B cell (primary cell): ENCODE measurements around the gene SCARB1. TPM values are rescaled to one million over a fixed set of nuclear protein-coding genes. Genes with fewer than 3 reads are reported as not detected.
A peak's percentile ranks its signal among the peaks of the same experiment; 100 is the strongest.
"Not testable (repeated sequence)": the region's sequence is repeated elsewhere in the genome, so short reads cannot be mapped to it uniquely, and the experiment has no call there.

ENCODE experiments used
- ATAC-seq: fragments of 200-7000 bp; cut with Tn5 transposase; one replicate; pipeline ENCODE4 v1.10.0; 2021; ENCODE audit warnings: low read depth, mild to moderate bottlenecking, moderate number of reproducible peaks, moderate library complexity
- CTCF ChIA-PET: fragments of 350-600 bp; sonication (Branson Sonifier 250); formaldehyde crosslinking; loops from one replicate; lab custom pipeline; 2021; ENCODE audit warnings: antibody characterized with exemption, inconsistent platforms; lab: Charles Lee
- POLR2A ChIA-PET: fragments of 350-600 bp; sonication (Branson Sonifier 250); formaldehyde crosslinking; loops from one replicate; lab custom pipeline; 2021; ENCODE audit warnings: antibody characterized with exemption; lab: Charles Lee
- DNase-seq: peaks from one replicate; pipeline ENCODE4 v3.0.0; 2013
- H2AFZ ChIP-seq: 2 replicates; pipeline ENCODE4 v1.6.1; 2012; ENCODE audit warnings: mild to moderate bottlenecking, low read depth, low read length; ENCODE audit not compliant: insufficient read depth, poor library complexity, severe bottlenecking
- H3K27ac ChIP-seq, 2 donors: 1 replicate in 1 of 2; 2 replicates in 1 of 2; pipeline ENCODE4 v1.5.1; 2012 to 2013; ENCODE audit warnings: low read length in 2 of 2, mild to moderate bottlenecking in 2 of 2, moderate library complexity in 1 of 2
- H3K27me3 ChIP-seq, 4 experiments: fragments of 200-600 bp in 1 of 4; sonication (generic) in 1 of 4; replicated peaks in 1 of 4; 1 replicate in 2 of 4; 2 replicates in 2 of 4; pipeline versions ENCODE4 v1.6.1 to v1.7.0; 2013 to 2016; ENCODE audit warnings: low read length in 3 of 4, mild to moderate bottlenecking in 2 of 4, mixed read lengths in 1 of 4, moderate library complexity in 1 of 4; ENCODE audit not compliant: insufficient read depth in 4 of 4, control insufficient read depth in 3 of 4; ENCODE audit errors: control extremely low read depth in 1 of 4
- H3K36me3 ChIP-seq, 2 experiments: replicated peaks in 1 of 2; 1 replicate in 1 of 2; 2 replicates in 1 of 2; pipeline versions ENCODE4 v1.6.1 to v1.7.1; 2013; ENCODE audit warnings: low read length in 1 of 2; ENCODE audit not compliant: insufficient read depth in 2 of 2, control insufficient read depth in 1 of 2; ENCODE audit errors: control extremely low read depth in 1 of 2, extremely low read depth in 1 of 2
- H3K4me1 ChIP-seq, 2 donors: fragments of 200-600 bp in 1 of 2; sonication (generic) in 1 of 2; 1 replicate in 1 of 2; 2 replicates in 1 of 2; pipeline versions ENCODE4 v1.5.1 to v1.6.1; 2013 to 2017; ENCODE audit warnings: low read length in 2 of 2; ENCODE audit not compliant: control insufficient read depth in 2 of 2, insufficient read depth in 2 of 2
- H3K4me2 ChIP-seq: replicated peaks from 2 replicates; pipeline ENCODE3; 2012; ENCODE audit warnings: mild to moderate bottlenecking, low read depth, low read length; ENCODE audit not compliant: poor library complexity, severe bottlenecking
- H3K4me3 ChIP-seq, 5 experiments: fragments of 200-600 bp in 1 of 5; sonication (generic) in 1 of 5; 1 replicate in 3 of 5; 2 replicates in 2 of 5; pipeline versions ENCODE4 v1.5.1 to v1.7.0; 2011 to 2016; ENCODE audit warnings: low read length in 4 of 5, mild to moderate bottlenecking in 4 of 5, low read depth in 2 of 5, control low read depth in 1 of 5, moderate library complexity in 1 of 5; ENCODE audit not compliant: insufficient read depth in 1 of 5; ENCODE audit errors: control extremely low read depth in 1 of 5, extremely low read depth in 1 of 5
- H3K79me2 ChIP-seq: fragments of 200-600 bp; sonication (generic); one replicate; pipeline ENCODE4 v1.6.0; 2016; ENCODE audit warnings: low read length; ENCODE audit not compliant: control insufficient read depth, insufficient read depth
- H3K9ac ChIP-seq: fragments of 200-600 bp; sonication (generic); 2 replicates; pipeline ENCODE4 v1.6.1; 2017; ENCODE audit warnings: mild to moderate bottlenecking, low read length, moderate library complexity
- H3K9me3 ChIP-seq, 3 donors: one replicate each; pipeline versions ENCODE4 v1.6.1 to v1.7.1; 2013; ENCODE audit warnings: low read length in 2 of 3; ENCODE audit not compliant: control insufficient read depth in 2 of 3, insufficient read depth in 1 of 3; ENCODE audit errors: control extremely low read depth in 1 of 3
- H4K20me1 ChIP-seq: 2 replicates; pipeline ENCODE4 v1.6.0; 2012; ENCODE audit warnings: mild to moderate bottlenecking, low read length; ENCODE audit not compliant: insufficient read depth, control insufficient read depth, poor library complexity, severe bottlenecking
- H3K27ac Mint-ChIP-seq: one replicate; pipeline ENCODE4 v1.8.0; 2021; ENCODE audit warnings: mixed read lengths
- H3K27me3 Mint-ChIP-seq: one replicate; pipeline ENCODE4 v1.8.0; 2021; ENCODE audit warnings: mixed read lengths
- H3K4me1 Mint-ChIP-seq: one replicate; pipeline ENCODE4 v1.8.0; 2021; ENCODE audit warnings: mixed read lengths
- H3K4me3 Mint-ChIP-seq: one replicate; pipeline ENCODE4 v1.8.0; 2021; ENCODE audit warnings: mixed read lengths
- H3K9me3 Mint-ChIP-seq: one replicate; pipeline ENCODE4 v1.8.0; 2022; ENCODE audit warnings: mixed read lengths; ENCODE audit not compliant: insufficient read depth
- CTCF ChIP-seq: fragments of 200-600 bp; IDR thresholded peaks from one replicate; pipeline ENCODE4 v1.8.0; 2022; ENCODE audit warnings: antibody characterized with exemption, mild to moderate bottlenecking
- EZH2 ChIP-seq: IDR thresholded peaks from 2 replicates; pipeline ENCODE4 v1.6.1; 2012; ENCODE audit warnings: borderline replicate concordance, low read depth, mild to moderate bottlenecking, moderate library complexity, low read length; ENCODE audit not compliant: insufficient read depth, poor library complexity, severe bottlenecking
- WGBS: methylation state at CpG from one replicate; pipeline ENCODE4 v1.1.5; 2013; ENCODE audit warnings: missing lambda C conversion rate; ENCODE audit not compliant: insufficient coverage; 5-methylcytosine and 5-hydroxymethylcytosine counted together
- intact Hi-C: fragments of 100-400 bp; cut with micrococcal nuclease; formaldehyde crosslinking; loops from one replicate; pipeline ENCODE4 v1.10.0; 2022
- polyA plus RNA-seq: library from polyadenylated mRNA; depleted of rRNA; stranded (reverse); fragments of >200 nt; gene quantifications from 2 replicates; pipeline ENCODE4 v1.2.3, GENCODE V29; 2012
- total RNA-seq, 2 donors: library from RNA; stranded (reverse); fragments of 120-200 nt in 1 of 2; gene quantifications; 1 replicate in 1 of 2; 2 replicates in 1 of 2; pipeline versions ENCODE4 v1.2.3 to v1.2.4, GENCODE V29; 2013 to 2022

SCARB1 gene
- total and polyA plus RNA-seq, 2 donors (not counting 1 experiment from before 2014, with no cell fraction given) = 26.8 to 30.7 TPM

DNA sequence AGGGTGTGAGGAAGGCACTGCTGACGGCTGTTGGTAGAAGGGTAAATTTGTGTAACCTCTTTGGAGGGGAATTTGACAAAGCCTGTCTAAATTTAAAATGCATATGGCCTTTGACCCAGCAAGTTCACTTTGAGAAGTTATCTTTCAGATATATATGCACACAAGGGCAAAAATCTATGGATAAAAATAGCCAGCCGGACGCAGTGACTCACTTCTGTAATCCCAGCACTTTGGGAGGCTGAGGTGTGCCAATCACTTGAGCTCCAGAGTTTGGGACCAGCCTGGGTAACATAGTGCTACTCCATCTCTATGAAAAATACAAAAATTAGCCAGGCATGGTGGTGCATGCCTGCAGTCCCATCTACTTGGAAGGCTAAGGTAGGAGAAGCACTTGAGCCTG, 37.3 kb upstream of the SCARB1 start:
- Mint-ChIP-seq H3K27ac (peak overlapping the region; percentile 37), H3K27me3 (no peaks in the 10 kb centered on the region), H3K9me3 (no peaks in the 10 kb centered on the region), H3K4me1 (peaks cover 43% of the 10 kb centered on the region), H3K4me3 (no peak overlapping the region)
- H3K4me2 ChIP-seq = peak overlapping the region; percentile 45
- H3K27ac ChIP-seq = no peak overlapping the region
- peak overlapping the region in 1 of 5 experiments; percentile 44 for H3K4me3 ChIP-seq
- H4K20me1 ChIP-seq = no peaks in the 10 kb centered on the region
- POLR2A ChIA-PET = interaction anchor here (1.7 kb wide), 1 partner anchor 10 kb away, joined by 6 read pairs; no protein-coding TSS in a partner anchor
- DNase-seq = no peak
- intact Hi-C loops = no loop called here
- WGBS = 40% methylated on average over 1 of the region's 3 CpGs
- peaks cover 0 to 6% (median 0%) of the 10 kb centered on the region in 3 donors for H3K9me3 ChIP-seq
- no peaks in the 10 kb centered on the region for H3K27me3 ChIP-seq
- H3K9ac ChIP-seq = no peak overlapping the region
- peaks cover 2% of the 10 kb centered on the region for H3K79me2 ChIP-seq
- no peak overlapping the region for H2AFZ ChIP-seq
- TF ChIP-seq CTCF (no peak), EZH2 (no peak)
- CTCF ChIA-PET = interaction anchor here (1.7 to 13.4 kb wide), 5 partner anchors 11 to 869 kb away, joined by 5 to 384 read pairs (median 6); partner anchors contain the start of gene SCARB1
- no peaks in the 10 kb centered on the region for H3K36me3 ChIP-seq
- ATAC-seq = no peak
- H3K4me1 ChIP-seq = peaks cover 25 to 36% of the 10 kb centered on the region in 2 donors

DNA sequence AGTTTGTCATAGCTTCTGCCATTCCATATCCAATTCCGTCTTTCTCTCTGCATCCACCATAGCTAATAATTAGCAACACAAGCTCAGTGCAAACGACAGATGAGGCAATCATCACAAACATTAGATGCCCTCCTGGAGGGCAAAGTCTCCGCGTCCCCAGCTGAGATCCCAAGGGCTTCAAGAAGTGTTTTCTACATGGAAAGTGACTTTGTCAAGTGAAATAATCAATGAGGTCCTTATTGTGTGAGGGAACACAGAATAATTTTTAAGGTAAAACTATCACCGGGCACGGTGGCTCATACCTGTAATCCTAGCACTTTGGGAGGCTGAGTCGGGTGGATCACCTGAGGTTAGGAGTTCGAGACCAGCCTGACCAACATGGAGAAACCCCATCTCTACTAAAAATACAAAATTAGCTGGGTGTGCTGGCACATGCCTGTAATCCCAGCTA, 36.7 kb upstream of the SCARB1 start:
- H4K20me1 ChIP-seq, H2AFZ ChIP-seq, H3K27me3 ChIP-seq, H3K9ac ChIP-seq, H3K9me3 ChIP-seq, H3K9me3 Mint-ChIP-seq, H3K4me3 Mint-ChIP-seq, DNase-seq, H3K79me2 ChIP-seq, ATAC-seq, H3K4me2 ChIP-seq, H3K27ac Mint-ChIP-seq, H3K4me3 ChIP-seq, intact Hi-C loops, H3K36me3 ChIP-seq, H3K27me3 Mint-ChIP-seq, H3K27ac ChIP-seq: not testable (repeated sequence)
- POLR2A ChIA-PET = interaction anchor here (0.6 kb wide), 1 partner anchor 26 kb away, joined by 7 read pairs; no protein-coding TSS in a partner anchor
- 100% methylated on average over 1 of the region's 8 CpGs for WGBS
- H3K4me1 Mint-ChIP-seq = peaks cover 40% of the 10 kb centered on the region
- CTCF ChIA-PET = interaction anchor here (0.9 to 13.4 kb wide), 11 partner anchors 10 to 863 kb away, joined by 3 to 384 read pairs (median 4); partner anchors contain the start of gene SCARB1
- peaks cover 25 to 36% of the 10 kb centered on the region in 2 donors for H3K4me1 ChIP-seq
